Measurements from ENCODE around the gene GMEB1. TPM values are rescaled to one million over a fixed set of nuclear protein-coding genes. Genes with fewer than 3 reads are reported as not detected.
"Not testable (repeated sequence)": the region's sequence is repeated elsewhere in the genome, so short reads cannot be mapped to it uniquely, and the experiment has no call there.

The GMEB1 gene
- total and polyA plus RNA-seq, 2 donors from 2014 or later: 4.0 to 14.9 TPM

DNA sequence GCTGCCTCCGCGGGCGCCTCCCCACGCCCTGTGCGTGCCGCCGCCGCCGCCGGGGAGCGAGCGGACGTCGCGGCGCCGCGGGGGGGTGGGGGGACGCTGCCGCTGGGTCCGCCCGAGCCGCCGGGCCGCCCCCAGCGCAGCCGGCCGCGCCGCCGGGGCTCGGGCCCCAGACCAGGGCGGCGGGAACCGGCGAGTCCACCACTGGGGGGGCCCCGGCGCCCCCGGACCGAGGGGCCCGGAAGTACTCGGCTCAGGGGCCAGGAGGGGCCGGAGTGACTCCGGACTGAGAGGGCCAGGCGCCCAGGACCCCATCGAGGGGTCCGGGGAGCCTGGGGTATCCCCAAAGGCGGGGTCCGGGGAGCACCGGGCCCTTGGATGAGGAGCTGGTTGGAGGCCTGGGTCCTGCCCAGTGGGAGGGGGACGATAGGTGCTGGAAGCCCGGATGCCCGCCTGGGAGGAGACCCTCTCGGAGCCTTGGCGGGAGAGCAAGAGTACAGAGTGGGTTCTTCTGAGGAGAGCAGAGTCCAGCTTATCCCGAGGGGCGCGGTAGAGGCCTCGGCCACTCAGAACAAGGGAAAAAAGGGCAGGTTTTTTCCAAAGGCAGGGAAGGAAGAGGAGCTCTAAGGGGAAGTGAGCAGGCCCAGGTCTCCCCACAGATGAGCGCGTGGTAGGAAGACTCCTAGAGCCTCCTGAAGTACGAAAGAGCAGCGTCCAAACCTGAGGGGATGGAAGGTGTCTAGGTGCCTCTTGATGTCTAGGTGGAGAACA is 556 bp downstream of the GMEB1 start:
- TF ChIP-seq, protein P1, sequence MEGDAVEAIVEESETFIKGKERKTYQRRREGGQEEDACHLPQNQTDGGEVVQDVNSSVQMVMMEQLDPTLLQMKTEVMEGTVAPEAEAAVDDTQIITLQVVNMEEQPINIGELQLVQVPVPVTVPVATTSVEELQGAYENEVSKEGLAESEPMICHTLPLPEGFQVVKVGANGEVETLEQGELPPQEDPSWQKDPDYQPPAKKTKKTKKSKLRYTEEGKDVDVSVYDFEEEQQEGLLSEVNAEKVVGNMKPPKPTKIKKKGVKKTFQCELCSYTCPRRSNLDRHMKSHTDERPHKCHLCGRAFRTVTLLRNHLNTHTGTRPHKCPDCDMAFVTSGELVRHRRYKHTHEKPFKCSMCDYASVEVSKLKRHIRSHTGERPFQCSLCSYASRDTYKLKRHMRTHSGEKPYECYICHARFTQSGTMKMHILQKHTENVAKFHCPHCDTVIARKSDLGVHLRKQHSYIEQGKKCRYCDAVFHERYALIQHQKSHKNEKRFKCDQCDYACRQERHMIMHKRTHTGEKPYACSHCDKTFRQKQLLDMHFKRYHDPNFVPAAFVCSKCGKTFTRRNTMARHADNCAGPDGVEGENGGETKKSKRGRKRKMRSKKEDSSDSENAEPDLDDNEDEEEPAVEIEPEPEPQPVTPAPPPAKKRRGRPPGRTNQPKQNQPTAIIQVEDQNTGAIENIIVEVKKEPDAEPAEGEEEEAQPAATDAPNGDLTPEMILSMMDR (IDR thresholded peaks at IDR 0.05; ENCODE audit: borderline replicate concordance, extremely low read depth, insufficient read depth): no peak
- Histone ChIP-seq H3K9me3 (ENCODE audit: control insufficient read depth in 2 of 3, insufficient read depth in 1 of 3, low read length in 3 of 3) (no peaks in the 10 kb centered on the region), H3K9ac (ENCODE audit: low read length in 3 of 3) (peak overlapping the region; percentile 76 to 92 (median 89)), H3K27me3 (ENCODE audit: control insufficient read depth, insufficient read depth, low read length) (no peaks in the 10 kb centered on the region), H3K4me1 (ENCODE audit: control insufficient read depth in 2 of 3, insufficient read depth in 2 of 3, low read depth in 1 of 3, low read length in 3 of 3) (peaks cover 0 to 4% (median 4%) of the 10 kb centered on the region in 3 donors), H3K4me3 (ENCODE audit: low read length in 3 of 3) (peak overlapping the region; percentile 77 to 84 (median 77)), H3K36me3 (ENCODE audit: control insufficient read depth in 2 of 3, insufficient read depth in 3 of 3, low read length in 3 of 3) (no peaks in the 10 kb centered on the region), H3K27ac (ENCODE audit: low read depth in 2 of 2, low read length in 2 of 2) (peak overlapping the region; percentile 87 to 96)
- FAIRE-seq (no peak), DNase-seq (peak; percentile 72 to 87 (median 82))
- intact Hi-C loops (cut with DNase I): no loop called here

DNA sequence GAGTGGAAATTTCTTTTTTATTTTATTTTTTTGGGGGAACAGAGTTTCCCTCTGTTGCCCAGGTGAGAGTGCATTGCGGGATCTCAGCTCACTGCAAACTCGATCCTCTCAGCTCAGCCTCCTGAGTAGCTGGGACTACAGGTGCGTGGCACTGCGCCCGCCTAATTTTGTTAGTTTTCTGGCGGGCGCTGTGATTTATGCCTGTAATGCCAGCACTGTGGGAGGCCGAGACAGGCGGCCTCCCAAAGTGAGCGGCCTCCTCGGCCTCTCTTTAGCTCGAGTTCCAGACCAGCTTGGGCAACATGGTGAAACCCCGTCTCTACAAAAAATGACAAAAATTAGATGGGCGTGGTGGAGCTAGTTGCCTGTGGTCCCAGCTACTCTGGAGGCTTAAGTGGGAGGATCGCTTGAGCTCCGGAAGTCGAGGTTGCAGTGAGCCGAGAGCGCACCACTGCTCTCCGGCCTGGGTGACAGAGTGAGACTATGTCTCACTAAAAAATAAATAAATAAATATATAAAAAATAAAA is 2.7 kb downstream of the GMEB1 start:
- no peaks in the 10 kb centered on the region for H3K36me3 ChIP-seq (ENCODE audit: control insufficient read depth in 2 of 3, insufficient read depth in 3 of 3, low read length in 3 of 3)
- FAIRE-seq (no peak), DNase-seq (no peak)
- H3K9ac ChIP-seq (ENCODE audit: low read length in 3 of 3): no peak overlapping the region
- H3K4me3 ChIP-seq (ENCODE audit: low read length in 3 of 3): no peak overlapping the region
- no peaks in the 10 kb centered on the region for H3K27me3 ChIP-seq (ENCODE audit: control insufficient read depth, insufficient read depth, low read length)
- peaks cover 0 to 4% (median 4%) of the 10 kb centered on the region in 3 donors for H3K4me1 ChIP-seq (ENCODE audit: control insufficient read depth in 2 of 3, insufficient read depth in 2 of 3, low read depth in 1 of 3, low read length in 3 of 3)
- TF ChIP-seq, protein P1 (IDR thresholded peaks at IDR 0.05; ENCODE audit: borderline replicate concordance, extremely low read depth, insufficient read depth): no peak
- H3K9me3 ChIP-seq (ENCODE audit: control insufficient read depth in 2 of 3, insufficient read depth in 1 of 3, low read length in 3 of 3): no peaks in the 10 kb centered on the region
- no peak overlapping the region for H3K27ac ChIP-seq (ENCODE audit: low read depth in 2 of 2, low read length in 2 of 2)
- intact Hi-C loops (cut with DNase I): no loop called here

DNA sequence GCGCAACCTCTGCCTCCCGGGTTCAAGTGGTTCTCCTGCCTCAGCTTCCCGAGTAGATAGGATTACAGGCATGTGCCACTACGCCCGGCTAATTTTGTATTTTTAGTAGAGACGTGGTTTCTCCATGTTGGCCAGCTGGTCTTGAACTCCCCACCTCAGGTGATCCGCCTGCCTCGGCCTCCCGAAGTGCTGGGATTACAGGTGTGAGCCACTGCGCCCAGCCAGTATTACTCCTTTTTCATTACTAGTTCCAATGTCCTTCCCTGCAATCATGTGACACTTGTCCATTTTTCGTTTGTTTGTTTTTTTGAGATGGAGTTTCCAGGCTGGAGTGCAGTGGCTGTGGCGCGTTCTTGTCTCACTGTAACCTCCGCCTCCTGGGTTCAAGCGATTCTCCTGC is 4.4 kb downstream of the GMEB1 start:
- H3K27ac ChIP-seq (ENCODE audit: low read depth in 2 of 2, low read length in 2 of 2); H3K4me1 ChIP-seq (ENCODE audit: control insufficient read depth in 2 of 3, insufficient read depth in 2 of 3, low read depth in 1 of 3, low read length in 3 of 3); H3K27me3 ChIP-seq (ENCODE audit: control insufficient read depth, insufficient read depth, low read length); intact Hi-C loops (cut with DNase I); FAIRE-seq; H3K36me3 ChIP-seq (ENCODE audit: control insufficient read depth in 2 of 3, insufficient read depth in 3 of 3, low read length in 3 of 3); H3K9me3 ChIP-seq (ENCODE audit: control insufficient read depth in 2 of 3, insufficient read depth in 1 of 3, low read length in 3 of 3); H3K9ac ChIP-seq (ENCODE audit: low read length in 3 of 3); DNase-seq; H3K4me3 ChIP-seq (ENCODE audit: low read length in 3 of 3): not testable (repeated sequence)

DNA sequence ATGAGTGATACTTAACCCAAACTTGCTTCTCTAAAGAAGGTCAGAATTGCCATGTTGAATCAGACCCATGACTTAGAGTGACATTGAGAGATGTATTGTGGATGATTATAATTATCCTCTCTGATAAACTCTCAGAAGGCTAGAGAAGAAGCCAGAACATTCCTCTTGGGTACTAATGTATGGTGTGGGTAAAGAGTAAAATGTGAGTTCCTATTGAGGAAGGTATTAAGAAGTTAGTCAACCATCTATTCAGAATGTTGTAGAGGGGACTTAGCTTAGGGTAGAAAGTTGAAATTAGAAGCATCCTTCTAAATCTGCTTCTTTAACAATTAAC is 7.3 kb downstream of the GMEB1 start:
- no peak for DNase-seq
- H3K9ac ChIP-seq (ENCODE audit: low read length in 3 of 3): no peak overlapping the region
- no peaks in the 10 kb centered on the region for H3K27me3 ChIP-seq (ENCODE audit: control insufficient read depth, insufficient read depth, low read length)
- no peak overlapping the region for H3K27ac ChIP-seq (ENCODE audit: low read depth in 2 of 2, low read length in 2 of 2)
- H3K4me1 ChIP-seq (ENCODE audit: control insufficient read depth in 2 of 3, insufficient read depth in 2 of 3, low read depth in 1 of 3, low read length in 3 of 3): no peaks in the 10 kb centered on the region
- intact Hi-C loops (cut with DNase I): no loop called here
- TF ChIP-seq, protein P1 (IDR thresholded peaks at IDR 0.05; ENCODE audit: borderline replicate concordance, extremely low read depth, insufficient read depth): no peak
- H3K4me3 ChIP-seq (ENCODE audit: low read length in 3 of 3): no peak overlapping the region
- no peaks in the 10 kb centered on the region for H3K36me3 ChIP-seq (ENCODE audit: control insufficient read depth in 2 of 3, insufficient read depth in 3 of 3, low read length in 3 of 3)
- H3K9me3 ChIP-seq (ENCODE audit: control insufficient read depth in 2 of 3, insufficient read depth in 1 of 3, low read length in 3 of 3): no peaks in the 10 kb centered on the region
- no peak for FAIRE-seq

Data from kidney (tissue), 14 donors.